Astrocyte of the hippocampus (primary cell): ENCODE data around the gene SSPN.

Experiments used
- DNase-seq: peaks from one replicate; pipeline ENCODE4 v3.0.0; 2011; ENCODE audit warnings: low read depth, low spot score

The SSPN gene

GRCh38 chr12:26265606-26266005 is 70.2 kb downstream of the SSPN start:
- DNase-seq = no peak

DNA sequence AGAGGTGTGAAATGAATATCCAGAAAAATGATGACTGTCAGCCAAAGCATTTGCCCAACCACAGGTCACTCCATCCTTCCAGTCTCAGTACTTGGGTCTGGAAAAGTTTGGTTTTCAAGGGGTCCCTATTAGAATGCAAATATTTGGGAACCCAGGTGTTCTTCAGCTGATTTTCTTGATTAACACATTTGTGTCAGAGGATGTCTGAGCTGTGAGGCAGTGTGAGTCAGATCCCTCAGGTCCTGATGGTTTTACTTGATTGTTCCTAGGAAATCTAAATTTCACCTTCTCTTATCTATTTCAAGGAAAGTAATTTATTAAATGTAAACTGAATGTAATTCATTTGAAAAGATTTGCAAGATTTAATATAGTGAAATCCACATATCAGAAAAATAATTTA is 71.5 kb downstream of the SSPN start:
- no peak for DNase-seq

GRCh38 chr12:26268841-26269561 is 73.6 kb downstream of the SSPN start:
- no peak for DNase-seq

DNA sequence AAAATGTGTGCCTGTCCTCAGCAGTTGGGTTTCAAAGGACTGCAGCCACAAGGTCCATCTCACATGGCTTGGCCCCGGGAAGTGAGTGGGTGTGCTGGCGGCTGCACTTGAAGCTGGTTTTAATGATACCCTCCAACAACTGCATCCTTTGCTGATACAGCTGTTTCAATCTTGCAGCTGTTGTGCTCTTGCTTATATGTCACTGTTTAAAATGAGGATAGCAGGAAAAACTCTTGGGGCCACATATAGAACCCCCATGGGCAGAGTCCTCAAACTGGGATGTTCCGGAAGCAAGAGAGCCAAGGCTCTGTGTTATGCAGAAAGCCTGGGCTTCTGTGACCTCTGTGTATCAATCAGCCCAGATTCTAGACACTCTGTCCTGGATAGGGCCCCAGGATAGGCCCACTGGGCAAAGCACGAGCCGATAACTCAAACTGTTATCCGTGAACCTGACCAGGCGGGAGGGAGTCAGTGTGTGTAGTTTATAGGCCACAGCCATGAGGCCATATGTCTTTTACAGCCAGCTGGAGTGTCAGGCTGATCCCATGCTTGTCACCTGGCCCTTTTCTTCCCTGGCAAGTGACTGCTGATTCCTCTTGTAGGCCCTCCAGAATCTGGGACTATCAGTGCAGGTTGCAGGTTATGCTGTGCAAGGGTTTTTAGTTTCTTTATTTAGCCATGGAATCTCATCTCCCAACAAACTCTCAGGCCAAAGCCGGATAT is 74.3 kb downstream of the SSPN start:
- no peak for DNase-seq

DNA sequence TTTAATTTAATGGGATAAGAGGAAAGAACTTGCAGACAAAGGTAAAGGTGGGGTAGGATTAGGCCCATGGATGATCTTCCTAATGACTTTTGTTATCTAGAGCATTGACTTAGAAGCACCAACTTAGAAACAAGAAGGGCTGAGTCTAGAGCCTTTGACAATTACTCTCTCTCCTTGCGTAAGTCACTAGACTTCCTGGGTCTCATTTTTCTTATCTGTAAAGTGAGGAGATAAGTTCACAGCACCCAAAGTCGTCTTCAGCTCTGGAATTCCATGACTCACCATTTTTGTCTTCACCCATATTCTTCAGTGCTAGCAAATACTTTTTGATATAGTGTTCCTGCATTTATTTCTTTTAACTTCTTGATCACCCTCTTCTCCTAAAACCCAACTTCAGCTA is 75.7 kb downstream of the SSPN start:
- DNase-seq = no peak

DNA sequence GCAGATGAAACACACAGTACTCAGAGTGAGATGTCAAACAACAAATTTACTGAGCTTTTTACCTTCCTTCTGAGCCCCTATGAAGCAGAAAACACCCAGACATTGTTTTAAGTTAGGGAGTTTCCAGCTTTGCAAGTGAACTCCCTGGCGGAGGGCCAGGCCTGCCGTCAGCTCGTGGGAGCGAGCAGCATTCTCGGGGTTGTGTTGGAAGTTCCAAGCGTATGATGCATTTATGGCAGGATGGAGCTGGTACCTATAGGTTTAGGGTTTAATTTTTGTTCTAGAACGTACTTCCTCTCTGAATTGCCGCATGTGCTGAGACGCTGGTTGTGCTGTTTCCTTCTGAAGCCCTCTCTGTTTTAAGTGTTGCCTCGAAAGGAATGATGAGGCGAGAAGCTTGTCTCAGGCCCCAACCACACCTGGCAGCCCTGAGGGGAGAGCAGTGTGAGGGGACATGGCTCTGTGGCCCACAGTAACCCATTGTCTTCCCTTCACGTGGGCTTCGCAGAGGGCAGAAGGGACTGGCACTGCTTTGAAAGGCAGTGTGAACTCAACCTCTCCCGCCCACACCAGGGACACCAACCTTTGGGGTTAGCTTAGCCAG is 76.6 kb downstream of the SSPN start:
- peak; percentile 94 for DNase-seq

GRCh38 chr12:26272851-26273250 is 77.5 kb downstream of the SSPN start:
- DNase-seq = no peak

DNA sequence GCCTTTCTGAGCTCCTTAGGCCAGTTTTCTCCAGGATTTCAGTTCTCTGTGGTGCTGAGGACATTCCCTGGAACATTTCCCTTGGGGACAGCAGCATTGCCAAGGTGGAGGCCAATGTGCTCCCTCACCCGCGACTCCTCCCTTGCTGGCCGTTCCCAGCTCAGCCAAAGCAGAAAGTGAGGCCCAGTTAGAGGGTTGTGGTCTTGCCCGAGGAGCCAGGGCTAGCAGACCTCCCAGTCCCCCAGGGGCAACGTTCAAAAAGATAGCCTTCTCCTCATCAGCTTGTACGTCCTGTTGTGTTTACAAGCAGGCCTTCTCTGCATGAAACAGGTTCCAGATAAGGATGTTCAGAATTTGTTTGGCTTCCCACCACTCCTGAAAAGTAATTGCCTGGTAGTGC is 78.4 kb downstream of the SSPN start:
- DNase-seq = peak; percentile 36

GRCh38 chr12:26274441-26275312 is 79.3 kb downstream of the SSPN start:
- peak; percentile 96 for DNase-seq

GRCh38 chr12:26275313-26276131 is 80.1 kb downstream of the SSPN start:
- DNase-seq = peak; percentile 62

- peak; percentile 23 for DNase-seq
Observed at GRCh38 chr12:26276709-26277108, 81.3 kb downstream of the SSPN start.

GRCh38 chr12:26277506-26278246 is 82.3 kb downstream of the SSPN start:
- DNase-seq = peak; percentile 94

GRCh38 chr12:26278266-26278665 is 82.9 kb downstream of the SSPN start:
- DNase-seq = no peak

- DNase-seq = no peak
Observed at GRCh38 chr12:26278666-26279065, 83.3 kb downstream of the SSPN start.

GRCh38 chr12:26279091-26279490 is 83.7 kb downstream of the SSPN start:
- DNase-seq = no peak

GRCh38 chr12:26279908-26280307 is 84.5 kb downstream of the SSPN start:
- DNase-seq = no peak

GRCh38 chr12:26280869-26281268 is 85.5 kb downstream of the SSPN start:
- DNase-seq = no peak

GRCh38 chr12:26281320-26281719 is 85.9 kb downstream of the SSPN start:
- peak; percentile 76 for DNase-seq

GRCh38 chr12:26282339-26282940 is 87.1 kb downstream of the SSPN start:
- DNase-seq = no peak

- no peak for DNase-seq
Observed at GRCh38 chr12:26283046-26283445, 87.7 kb downstream of the SSPN start.
